ENCODE results near the gene OXSM.
A peak's percentile ranks its signal among the peaks of the same experiment; 100 is the strongest.

Gene OXSM

DNA sequence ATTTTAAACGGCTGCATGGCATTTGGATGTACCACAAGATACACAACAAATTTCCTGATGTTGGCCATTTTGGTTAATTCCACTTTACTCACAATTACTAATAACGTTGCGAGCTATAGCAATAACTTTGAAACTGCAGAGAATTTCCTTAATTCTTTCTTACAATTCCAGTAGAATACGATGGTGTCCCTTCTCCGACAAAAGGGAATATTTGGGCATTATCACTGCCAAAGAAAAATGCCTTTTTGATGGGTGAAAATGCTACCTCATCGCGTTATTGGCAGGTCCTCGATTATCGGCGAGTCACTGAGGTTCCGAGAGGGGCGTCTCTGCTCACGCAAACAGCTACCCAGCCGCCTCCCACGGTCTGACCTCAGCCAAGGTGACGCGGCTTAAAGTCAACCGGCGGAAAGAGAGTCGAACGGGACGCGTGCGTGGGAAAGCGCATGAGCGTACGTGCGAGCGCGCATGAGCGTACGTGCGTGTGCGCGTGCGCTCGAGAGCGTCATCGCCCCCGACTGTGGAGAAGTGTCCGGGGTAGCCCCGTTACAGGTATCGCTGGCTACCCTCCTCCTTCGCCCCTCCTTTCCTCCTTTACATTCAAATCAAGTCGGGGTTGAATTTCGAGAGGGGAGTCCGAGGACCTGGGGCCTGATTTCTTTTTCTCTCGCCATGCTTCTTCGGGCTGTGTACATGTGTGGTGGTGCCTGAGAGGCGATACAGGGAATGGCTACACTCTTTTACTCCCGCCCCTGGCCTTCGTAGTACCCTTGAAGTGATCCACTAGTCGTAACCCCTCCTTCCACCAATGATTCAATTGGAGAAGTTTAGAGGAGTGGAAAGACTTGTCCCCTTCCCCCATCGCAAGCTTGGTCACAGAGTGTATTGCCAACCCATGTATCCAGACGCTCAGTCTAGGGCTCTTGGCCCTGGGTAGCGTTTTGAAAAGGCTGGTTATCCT, at the start of gene OXSM:
OXSM (plus strand) TSS at position 495 of the 961 bp plus-strand sequence. CDS start 931 bp downstream, outside the sequence.
- DNase-seq: peak; percentile 93

GRCh38 chr3:25744470-25744869, 45.4 kb upstream of the OXSM start:
- DNase-seq: no peak

- no peak for DNase-seq
Measured at GRCh38 chr3:25747033-25747432, 42.9 kb upstream of the OXSM start.

- no peak for DNase-seq
Measured at GRCh38 chr3:25748189-25748588, 41.7 kb upstream of the OXSM start.

- no peak for DNase-seq
Measured at GRCh38 chr3:25749031-25749581, 40.8 kb upstream of the OXSM start.

GRCh38 chr3:25751048-25751447, 38.8 kb upstream of the OXSM start:
- no peak for DNase-seq

DNA sequence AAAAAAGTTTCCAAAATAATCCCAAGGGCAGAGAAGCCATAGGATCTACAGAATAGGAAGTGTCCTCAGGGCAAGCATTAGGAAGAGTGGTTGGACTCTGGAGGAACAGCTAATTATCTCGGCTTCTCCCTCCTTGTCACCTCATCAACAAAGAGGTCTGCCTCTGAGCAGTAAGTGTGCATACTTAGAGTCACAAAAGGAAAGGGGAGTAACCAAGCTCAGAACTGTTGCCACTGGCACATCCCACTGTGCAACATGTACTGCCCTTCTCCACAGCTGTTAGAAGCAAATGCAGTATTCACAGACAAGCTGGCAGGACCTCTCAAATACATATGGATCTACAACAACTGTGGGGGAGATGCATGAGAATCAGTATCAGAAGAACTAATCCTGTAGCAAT, 38.2 kb upstream of the OXSM start:
- no peak for DNase-seq

DNA sequence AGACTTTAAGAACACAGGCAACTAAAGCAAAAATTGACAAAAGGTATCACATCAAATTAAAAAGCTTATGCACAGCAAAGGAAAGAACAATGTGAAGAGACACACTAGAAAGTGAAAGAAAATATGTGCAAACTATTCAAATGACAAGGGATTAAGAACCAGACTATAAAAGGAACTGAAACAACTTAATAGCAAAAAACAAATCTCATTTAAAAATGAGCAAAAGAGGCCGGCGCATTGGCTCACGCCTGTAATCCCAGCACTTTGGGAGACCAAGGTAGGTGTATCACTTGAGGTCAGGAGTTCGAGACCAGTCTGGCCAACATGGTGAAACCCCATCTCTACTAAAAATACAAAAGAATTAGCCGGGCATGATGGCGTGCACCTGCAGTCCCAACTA, 21.0 kb upstream of the OXSM start:
- DNase-seq: no peak

GRCh38 chr3:25775936-25776335, 14.0 kb upstream of the OXSM start:
- no peak for DNase-seq

GRCh38 chr3:25780618-25781017, 9.3 kb upstream of the OXSM start:
- no peak for DNase-seq

GRCh38 chr3:25781145-25781757, 8.6 kb upstream of the OXSM start:
- no peak for DNase-seq

- DNase-seq: no peak
Measured at GRCh38 chr3:25781758-25782594, 7.9 kb upstream of the OXSM start.

- DNase-seq: no peak
Measured at GRCh38 chr3:25782636-25782937, 7.3 kb upstream of the OXSM start.

GRCh38 chr3:25782938-25783660, 6.8 kb upstream of the OXSM start, which contains the start of gene NGLY1:
NGLY1 (minus strand) TSS chr3:25783443; CDS start chr3:25783390, 53 bp downstream.
- DNase-seq: peak; percentile 88

- no peak for DNase-seq
Measured at GRCh38 chr3:25783661-25784512, 6.0 kb upstream of the OXSM start.

GRCh38 chr3:25784971-25785370, 4.9 kb upstream of the OXSM start:
- DNase-seq: no peak

- DNase-seq: no peak
Measured at GRCh38 chr3:25785826-25786225, 4.1 kb upstream of the OXSM start.

DNA sequence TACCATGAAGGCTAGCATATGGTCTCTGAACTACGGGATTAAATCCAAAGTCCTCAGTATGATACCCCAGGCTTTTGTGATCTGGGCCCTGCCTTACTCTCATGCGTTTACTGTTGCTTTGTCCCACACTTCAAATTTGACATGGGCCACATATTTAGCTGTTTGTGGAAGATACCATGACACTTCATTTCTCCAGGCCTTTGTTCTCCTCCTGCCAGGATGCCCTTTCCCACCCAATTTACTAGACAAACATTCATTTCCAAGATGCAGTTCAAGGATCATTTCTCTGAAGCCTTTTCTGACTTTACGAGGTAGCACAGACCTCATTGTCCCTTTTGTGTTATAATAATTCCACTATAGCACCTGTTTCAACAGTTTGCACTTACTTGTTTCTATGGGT, 2.2 kb upstream of the OXSM start:
- DNase-seq: no peak

DNA sequence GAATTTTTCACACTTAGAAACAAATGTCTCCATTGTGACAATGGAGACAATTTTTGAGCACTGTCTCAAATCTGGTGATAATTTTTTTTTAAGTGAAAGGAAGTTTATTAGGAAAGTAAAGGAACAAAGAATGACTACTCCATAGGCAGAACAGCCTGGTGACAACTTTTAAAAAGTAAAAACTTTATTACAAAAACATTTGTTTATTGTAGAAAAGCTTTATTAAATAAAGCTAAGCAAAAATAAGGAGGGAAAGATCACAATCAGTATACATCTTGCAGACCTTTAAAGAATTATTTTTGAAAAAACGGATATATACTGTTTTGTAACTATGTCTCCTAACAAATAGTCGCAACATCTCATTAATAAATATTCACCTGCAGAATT, 688 bp upstream of the OXSM start:
- DNase-seq: no peak

GRCh38 chr3:25801786-25802185, 11.9 kb downstream of the OXSM start:
- DNase-seq: no peak

DNA sequence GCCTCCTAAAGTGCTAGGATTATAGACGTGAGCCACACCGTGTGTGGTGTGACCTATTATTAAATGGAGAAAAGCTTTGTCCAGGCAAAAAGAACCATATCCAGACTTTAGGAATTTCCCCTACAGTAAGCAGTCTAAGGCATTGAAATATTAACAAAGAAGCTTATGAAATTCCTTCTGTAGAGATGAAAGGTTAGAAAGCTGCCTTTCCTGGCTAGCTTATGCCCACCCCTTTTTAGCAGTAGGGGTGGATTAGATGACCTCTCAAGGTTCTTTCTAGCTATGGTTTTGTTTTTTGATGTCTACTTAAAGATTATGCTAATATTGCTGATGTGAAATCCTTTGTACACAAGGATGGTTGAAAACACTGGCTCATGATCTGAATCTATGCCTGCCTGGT, 13.9 kb downstream of the OXSM start:
- DNase-seq: no peak

Data from CD4-positive, alpha-beta T cell treated with Interleukin-12 subunit alpha and Interleukin-12 subunit beta, for 1 hour (primary cell).